ENCODE data around the gene DIP2B. TPM values are rescaled to one million over a fixed set of nuclear protein-coding genes. Genes with fewer than 3 reads are reported as not detected.
A peak's percentile ranks its signal among the peaks of the same experiment; 100 is the strongest.

Gene DIP2B
- total and polyA plus RNA-seq, 2 of the 13 experiments (the other 11 are each of a cell fraction or from before 2014, with no cell fraction given) = 32.1 to 35.8 TPM

DNA sequence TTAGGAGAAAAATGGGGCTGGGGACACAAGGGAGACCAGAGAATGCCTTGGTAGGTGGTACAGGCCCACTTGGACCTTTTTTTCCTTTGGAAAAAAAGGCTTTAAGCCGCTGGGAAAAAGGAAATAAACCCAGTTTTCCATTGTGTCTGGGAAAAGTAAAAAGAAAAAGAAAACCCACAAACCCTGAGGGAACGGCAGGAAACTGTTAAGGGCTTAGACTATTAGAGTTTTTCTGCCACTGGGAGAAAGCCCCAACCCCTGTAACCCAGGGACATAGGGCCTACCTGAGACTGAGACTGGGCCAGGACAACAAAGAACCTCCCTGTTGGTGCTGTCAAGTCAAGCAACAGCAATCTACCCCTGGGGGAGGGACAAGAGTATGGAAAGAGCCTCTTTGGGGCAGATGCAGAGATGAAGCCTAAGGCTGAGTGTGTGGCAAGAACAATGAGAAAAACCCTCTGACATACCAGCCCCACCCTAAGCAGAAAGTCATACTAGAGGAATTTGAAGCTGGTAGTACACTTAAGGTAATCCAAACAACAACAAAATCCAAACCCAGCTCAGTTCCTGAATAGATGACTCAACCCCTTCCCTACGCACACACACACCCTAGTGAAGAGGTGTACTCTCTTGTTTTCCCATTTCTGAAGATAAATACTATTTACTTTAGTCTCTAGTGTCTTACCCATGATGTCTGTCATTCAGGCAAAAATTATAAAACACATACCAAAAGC, 281.9 kb downstream of the DIP2B start (continued):
- TF ChIP-seq ZFY (CRISPR knock-in tag; IDR thresholded peaks at IDR 0.05) (no peak), WIZ (CRISPR knock-in tag; IDR thresholded peaks at IDR 0.05) (no peak), ZNF7 (CRISPR knock-in tag; IDR thresholded peaks at IDR 0.05) (peak; percentile 20; the same call in 1 of the 2 replicates), ZNF841 (CRISPR knock-in tag; IDR thresholded peaks at IDR 0.05; ENCODE audit: borderline replicate concordance) (no peak), ZFP41 (CRISPR knock-in tag; IDR thresholded peaks at IDR 0.05; ENCODE audit: borderline replicate concordance) (no peak), RARA (CRISPR knock-in tag; IDR thresholded peaks at IDR 0.05) (peak; percentile 13; the same call in 1 of the 2 replicates), KAT7 (CRISPR knock-in tag; IDR thresholded peaks at IDR 0.05; ENCODE audit: borderline replicate concordance) (no peak), ZNF510 (CRISPR knock-in tag; IDR thresholded peaks at IDR 0.05; ENCODE audit: low read depth) (no peak), GATAD2A (CRISPR knock-in tag; IDR thresholded peaks at IDR 0.05) (peak; percentile 50; the same call in 1 of the 2 replicates), ZNF124 (CRISPR knock-in tag; IDR thresholded peaks at IDR 0.05) (no peak), ZNF792 (CRISPR knock-in tag; IDR thresholded peaks at IDR 0.05) (0 out of 2 replicates have a peak, but pooled peaks have one; percentile 41), ARNT (IDR thresholded peaks at IDR 0.05) (no peak), SAFB2 (CRISPR knock-in tag; IDR thresholded peaks at IDR 0.05; ENCODE audit: borderline replicate concordance, low read depth) (no peak), PATZ1 (CRISPR knock-in tag; IDR thresholded peaks at IDR 0.05) (peak; percentile 25; the same call in 1 of the 2 replicates), ZNF24 (IDR thresholded peaks at IDR 0.05) (no peak), SCMH1 (CRISPR knock-in tag; IDR thresholded peaks at IDR 0.05; ENCODE audit: borderline replicate concordance) (no peak), SMARCC2 (IDR thresholded peaks at IDR 0.05) (no peak), GRHL1 (CRISPR knock-in tag; conservative IDR thresholded peaks at IDR 0.05) (no peak), ZSCAN21 (CRISPR knock-in tag; IDR thresholded peaks at IDR 0.05; ENCODE audit: borderline replicate concordance) (no peak)
- TF ChIP-seq, protein P1, sequence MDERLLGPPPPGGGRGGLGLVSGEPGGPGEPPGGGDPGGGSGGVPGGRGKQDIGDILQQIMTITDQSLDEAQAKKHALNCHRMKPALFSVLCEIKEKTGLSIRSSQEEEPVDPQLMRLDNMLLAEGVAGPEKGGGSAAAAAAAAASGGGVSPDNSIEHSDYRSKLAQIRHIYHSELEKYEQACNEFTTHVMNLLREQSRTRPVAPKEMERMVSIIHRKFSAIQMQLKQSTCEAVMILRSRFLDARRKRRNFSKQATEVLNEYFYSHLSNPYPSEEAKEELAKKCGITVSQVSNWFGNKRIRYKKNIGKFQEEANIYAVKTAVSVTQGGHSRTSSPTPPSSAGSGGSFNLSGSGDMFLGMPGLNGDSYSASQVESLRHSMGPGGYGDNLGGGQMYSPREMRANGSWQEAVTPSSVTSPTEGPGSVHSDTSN (CRISPR knock-in tag; IDR thresholded peaks at IDR 0.05) = no peak
- TF ChIP-seq, protein P2, sequence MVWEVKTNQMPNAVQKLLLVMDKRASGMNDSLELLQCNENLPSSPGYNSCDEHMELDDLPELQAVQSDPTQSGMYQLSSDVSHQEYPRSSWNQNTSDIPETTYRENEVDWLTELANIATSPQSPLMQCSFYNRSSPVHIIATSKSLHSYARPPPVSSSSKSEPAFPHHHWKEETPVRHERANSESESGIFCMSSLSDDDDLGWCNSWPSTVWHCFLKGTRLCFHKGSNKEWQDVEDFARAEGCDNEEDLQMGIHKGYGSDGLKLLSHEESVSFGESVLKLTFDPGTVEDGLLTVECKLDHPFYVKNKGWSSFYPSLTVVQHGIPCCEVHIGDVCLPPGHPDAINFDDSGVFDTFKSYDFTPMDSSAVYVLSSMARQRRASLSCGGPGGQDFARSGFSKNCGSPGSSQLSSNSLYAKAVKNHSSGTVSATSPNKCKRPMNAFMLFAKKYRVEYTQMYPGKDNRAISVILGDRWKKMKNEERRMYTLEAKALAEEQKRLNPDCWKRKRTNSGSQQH (CRISPR knock-in tag; IDR thresholded peaks at IDR 0.05; ENCODE audit: low read depth) = no peak
- TF ChIP-seq, protein P3, sequence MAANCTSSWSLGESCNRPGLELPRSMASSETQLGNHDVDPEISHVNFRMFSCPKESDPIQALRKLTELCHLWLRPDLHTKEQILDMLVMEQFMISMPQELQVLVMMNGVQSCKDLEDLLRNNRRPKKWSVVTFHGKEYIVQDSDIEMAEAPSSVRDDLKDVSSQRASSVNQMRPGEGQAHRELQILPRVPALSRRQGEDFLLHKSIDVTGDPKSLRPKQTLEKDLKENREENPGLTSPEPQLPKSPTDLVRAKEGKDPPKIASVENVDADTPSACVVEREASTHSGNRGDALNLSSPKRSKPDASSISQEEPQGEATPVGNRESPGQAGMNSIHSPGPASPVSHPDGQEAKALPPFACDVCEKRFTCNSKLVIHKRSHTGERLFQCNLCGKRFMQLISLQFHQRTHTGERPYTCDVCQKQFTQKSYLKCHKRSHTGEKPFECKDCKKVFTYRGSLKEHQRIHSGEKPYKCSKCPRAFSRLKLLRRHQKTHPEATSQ (CRISPR knock-in tag; IDR thresholded peaks at IDR 0.05; ENCODE audit: borderline replicate concordance) = no peak
